ENCODE results near the gene UBE2E2. TPM values are rescaled to one million over a fixed set of nuclear protein-coding genes. Genes with fewer than 3 reads are reported as not detected.

UBE2E2 gene
- total RNA-seq, 2 experiments from 2014 or later = 41.1 to 48.8 TPM

DNA sequence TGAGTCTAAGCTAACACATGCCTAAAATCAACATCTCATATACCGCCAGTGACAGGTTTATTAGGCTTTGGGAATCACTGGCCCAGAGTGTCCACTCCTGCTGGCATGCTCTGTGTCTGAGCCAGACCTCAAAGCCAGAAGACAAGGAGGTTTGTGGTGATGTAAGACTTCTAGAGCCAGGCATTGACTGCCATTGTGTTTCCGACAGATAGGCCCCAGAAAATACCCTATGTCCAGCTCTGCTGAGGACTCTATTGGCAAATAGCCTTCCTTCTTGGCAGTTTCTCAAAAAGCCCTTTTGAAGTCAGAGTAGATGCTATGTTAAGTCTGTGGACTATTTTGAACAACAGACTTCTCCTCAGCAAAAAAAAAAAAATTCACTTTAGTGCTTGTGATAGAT lies 420.7 kb downstream of the UBE2E2 start:
- ChIA-PET POLR2A (interaction anchor here (0.7 to 1.9 kb wide), 3 partner anchors 14 to 39 kb away, joined by 3 to 4 read pairs (median 3); no protein-coding TSS in a partner anchor), CTCF (ENCODE audit: unreplicated experiment) (no interaction called here)
- TF ChIP-seq EZH2phosphoT487 (IDR thresholded peaks at IDR 0.05; ENCODE audit: borderline replicate concordance, low read depth, low read length) = no peak
- TF ChIP-seq, protein P1, sequence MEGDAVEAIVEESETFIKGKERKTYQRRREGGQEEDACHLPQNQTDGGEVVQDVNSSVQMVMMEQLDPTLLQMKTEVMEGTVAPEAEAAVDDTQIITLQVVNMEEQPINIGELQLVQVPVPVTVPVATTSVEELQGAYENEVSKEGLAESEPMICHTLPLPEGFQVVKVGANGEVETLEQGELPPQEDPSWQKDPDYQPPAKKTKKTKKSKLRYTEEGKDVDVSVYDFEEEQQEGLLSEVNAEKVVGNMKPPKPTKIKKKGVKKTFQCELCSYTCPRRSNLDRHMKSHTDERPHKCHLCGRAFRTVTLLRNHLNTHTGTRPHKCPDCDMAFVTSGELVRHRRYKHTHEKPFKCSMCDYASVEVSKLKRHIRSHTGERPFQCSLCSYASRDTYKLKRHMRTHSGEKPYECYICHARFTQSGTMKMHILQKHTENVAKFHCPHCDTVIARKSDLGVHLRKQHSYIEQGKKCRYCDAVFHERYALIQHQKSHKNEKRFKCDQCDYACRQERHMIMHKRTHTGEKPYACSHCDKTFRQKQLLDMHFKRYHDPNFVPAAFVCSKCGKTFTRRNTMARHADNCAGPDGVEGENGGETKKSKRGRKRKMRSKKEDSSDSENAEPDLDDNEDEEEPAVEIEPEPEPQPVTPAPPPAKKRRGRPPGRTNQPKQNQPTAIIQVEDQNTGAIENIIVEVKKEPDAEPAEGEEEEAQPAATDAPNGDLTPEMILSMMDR (conservative IDR thresholded peaks at IDR 0.05; ENCODE audit: low read length) = no peak
- Histone ChIP-seq H3K4me3 (ENCODE audit: low read depth, low read length, poor library complexity, severe bottlenecking) (no peak overlapping the region), H3K36me3 (ENCODE audit: insufficient read depth, low read length) (no peaks in the 10 kb centered on the region; the same call in 1 of the 2 replicates), H3K9me3 (ENCODE audit: low read length) (peaks cover 35% of the 10 kb centered on the region), H2AFZ (ENCODE audit: low read length) (no peak overlapping the region), H4K20me1 (ENCODE audit: insufficient read depth, low read length) (no peaks in the 10 kb centered on the region), H3K79me2 (ENCODE audit: insufficient read depth, low read depth, low read length) (no peaks in the 10 kb centered on the region), H3K4me2 (ENCODE audit: low read length) (no peak overlapping the region), H3K27ac (ENCODE audit: low read depth, low read length, poor library complexity, severe bottlenecking) (no peak overlapping the region), H3K4me1 (ENCODE audit: insufficient read depth, low read length, poor library complexity, severe bottlenecking) (no peaks in the 10 kb centered on the region), H3K9me2 (ENCODE audit: insufficient read depth, low read length) (no peaks in the 10 kb centered on the region)
- DNase-seq (ENCODE audit: low spot score) = no peak
- intact Hi-C loops (cut with micrococcal nuclease; ENCODE audit: unreplicated experiment) = no loop called here
- BruUV-seq (replicated peaks) = no TSS peak

- Histone ChIP-seq H3K36me3 (ENCODE audit: insufficient read depth, low read length) (no peaks in the 10 kb centered on the region; the same call in 1 of the 2 replicates), H3K4me2 (ENCODE audit: low read length) (no peak overlapping the region), H3K79me2 (ENCODE audit: insufficient read depth, low read depth, low read length) (no peaks in the 10 kb centered on the region), H3K9me2 (ENCODE audit: insufficient read depth, low read length) (no peaks in the 10 kb centered on the region), H3K27ac (ENCODE audit: low read depth, low read length, poor library complexity, severe bottlenecking) (no peak overlapping the region), H3K4me3 (ENCODE audit: low read depth, low read length, poor library complexity, severe bottlenecking) (no peak overlapping the region), H3K9me3 (ENCODE audit: low read length) (peaks cover 35% of the 10 kb centered on the region), H3K4me1 (ENCODE audit: insufficient read depth, low read length, poor library complexity, severe bottlenecking) (no peaks in the 10 kb centered on the region), H2AFZ (ENCODE audit: low read length) (no peak overlapping the region), H4K20me1 (ENCODE audit: insufficient read depth, low read length) (no peaks in the 10 kb centered on the region)
- intact Hi-C loops (cut with micrococcal nuclease; ENCODE audit: unreplicated experiment) = no loop called here
- no TSS peak for BruUV-seq (replicated peaks)
- no peak for DNase-seq (ENCODE audit: low spot score)
- CTCF ChIA-PET (ENCODE audit: unreplicated experiment) = interaction anchor here (1.3 kb wide), 1 partner anchor 10 kb away, joined by 3 read pairs; no protein-coding TSS in a partner anchor
- TF ChIP-seq, protein P1 (conservative IDR thresholded peaks at IDR 0.05; ENCODE audit: low read length) = no peak
- no peak for TF ChIP-seq EZH2phosphoT487 (IDR thresholded peaks at IDR 0.05; ENCODE audit: borderline replicate concordance, low read depth, low read length)
- POLR2A ChIA-PET = interaction anchor here (0.7 to 1.9 kb wide), 3 partner anchors 9 to 25 kb away, joined by 3 to 4 read pairs (median 3); no protein-coding TSS in a partner anchor
Measured at GRCh38 chr3:23624305-23624704, 421.2 kb downstream of the UBE2E2 start.

DNA sequence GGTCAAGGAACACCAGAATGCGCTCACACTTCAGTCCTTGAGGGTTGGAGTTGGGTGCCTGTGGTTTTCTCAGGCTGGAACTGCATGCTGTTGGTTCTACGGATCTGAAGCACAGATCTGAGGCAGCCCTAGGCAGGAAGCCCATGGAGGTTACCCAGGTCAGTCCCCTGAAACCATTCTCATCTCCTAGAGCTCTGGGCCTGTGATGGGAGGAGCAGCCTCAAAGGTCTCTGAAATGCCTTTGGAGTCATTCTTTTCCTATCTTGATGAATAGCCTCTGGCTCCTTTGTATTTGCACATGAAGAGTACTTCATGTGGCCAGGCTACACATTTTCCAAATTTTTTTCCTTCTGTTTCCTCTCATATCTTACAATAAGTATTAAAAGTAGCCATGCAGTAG lies 423.3 kb downstream of the UBE2E2 start:
- no peaks in the 10 kb centered on the region; the same call in 1 of the 2 replicates for H3K36me3 ChIP-seq (ENCODE audit: insufficient read depth, low read length)
- CTCF ChIA-PET (ENCODE audit: unreplicated experiment) = no interaction called here
- POLR2A ChIA-PET = interaction anchor here (1.7 to 2.2 kb wide), 2 partner anchors 10 to 15 kb away, joined by 5 read pairs; no protein-coding TSS in a partner anchor

More for the DNA sequence above, 423.3 kb downstream of the UBE2E2 start:
- no peak for DNase-seq (ENCODE audit: low spot score)
- H3K4me1 ChIP-seq (ENCODE audit: insufficient read depth, low read length, poor library complexity, severe bottlenecking) = no peaks in the 10 kb centered on the region
- no peak overlapping the region for H3K4me2 ChIP-seq (ENCODE audit: low read length)
- H3K4me3 ChIP-seq (ENCODE audit: low read depth, low read length, poor library complexity, severe bottlenecking) = no peak overlapping the region
- peaks cover 35% of the 10 kb centered on the region for H3K9me3 ChIP-seq (ENCODE audit: low read length)
- H3K79me2 ChIP-seq (ENCODE audit: insufficient read depth, low read depth, low read length) = no peaks in the 10 kb centered on the region
- no peak overlapping the region for H3K27ac ChIP-seq (ENCODE audit: low read depth, low read length, poor library complexity, severe bottlenecking)
- no TSS peak for BruUV-seq (replicated peaks)
- no peak overlapping the region for H2AFZ ChIP-seq (ENCODE audit: low read length)
- no peaks in the 10 kb centered on the region for H4K20me1 ChIP-seq (ENCODE audit: insufficient read depth, low read length)
- TF ChIP-seq EZH2phosphoT487 (IDR thresholded peaks at IDR 0.05; ENCODE audit: borderline replicate concordance, low read depth, low read length) = no peak
- TF ChIP-seq, protein P1 (conservative IDR thresholded peaks at IDR 0.05; ENCODE audit: low read length) = no peak
- intact Hi-C loops (cut with micrococcal nuclease; ENCODE audit: unreplicated experiment) = no loop called here
- H3K9me2 ChIP-seq (ENCODE audit: insufficient read depth, low read length) = no peaks in the 10 kb centered on the region

Data from OCI-LY7 (cell line).